Activated CD4-positive, alpha-beta T cell treated with anti-CD3 and anti-CD28 coated beads for 1 hour (primary cell): Measurements from ENCODE around the gene RLBP1.

Source experiments
- DNase-seq: peaks from one replicate; pipeline ENCODE4 v3.0.0-alpha.2; 2020

Gene RLBP1

GRCh38 chr15:89205991-89206585 lies 15.3 kb downstream of the RLBP1 start:
- no peak for DNase-seq

- no peak for DNase-seq
These were observed 17.6 kb downstream of the RLBP1 start for GRCh38 chr15:89203705-89204273.

DNA sequence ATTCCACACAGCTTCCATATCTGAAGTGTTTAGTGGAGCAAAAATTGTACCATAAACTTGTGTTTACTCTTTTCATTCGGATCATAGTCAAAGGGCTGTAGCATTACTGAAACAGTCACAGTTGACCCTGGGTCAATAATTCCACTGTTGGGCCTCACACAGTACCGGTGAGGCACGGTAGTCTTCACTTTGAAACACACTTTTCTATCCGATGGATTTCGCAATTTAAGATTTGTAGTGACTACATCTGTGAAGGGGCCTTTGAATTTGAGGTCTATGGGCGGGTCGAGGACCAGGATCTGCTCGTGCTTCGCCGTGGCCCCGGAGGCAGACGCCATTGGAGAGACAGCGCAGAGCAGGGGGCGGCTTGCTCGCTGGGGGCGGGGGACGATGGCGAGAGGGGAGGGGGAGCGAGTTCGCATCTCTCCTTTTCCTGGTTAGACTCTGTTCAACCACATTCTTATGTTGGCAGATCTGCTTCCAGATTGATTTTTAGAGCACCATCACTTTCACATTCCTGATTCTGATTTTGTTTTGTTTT lies 19.8 kb downstream of the RLBP1 start:
- no peak for DNase-seq

DNA sequence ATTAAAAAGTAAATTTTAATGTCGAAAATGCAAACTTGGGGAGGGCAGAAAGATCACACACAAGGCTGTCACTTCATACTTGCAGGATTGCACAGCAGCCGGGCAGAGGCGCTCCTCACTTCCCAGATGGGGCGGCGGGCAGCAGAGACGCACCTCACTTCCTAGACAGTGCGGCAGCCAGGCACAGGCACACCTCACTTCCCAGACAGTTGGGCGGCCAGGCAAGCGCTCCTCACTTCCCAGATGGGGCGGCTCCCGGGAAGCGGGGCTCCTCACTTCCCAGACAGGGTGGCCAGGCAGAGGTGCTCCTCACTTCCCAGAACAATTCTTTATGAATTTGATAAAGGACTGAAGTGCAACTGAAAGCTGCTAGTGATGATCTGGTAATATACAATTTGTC lies 21.2 kb downstream of the RLBP1 start:
- no peak for DNase-seq

GRCh38 chr15:89199746-89200145 lies 21.6 kb downstream of the RLBP1 start:
- DNase-seq = no peak

DNA sequence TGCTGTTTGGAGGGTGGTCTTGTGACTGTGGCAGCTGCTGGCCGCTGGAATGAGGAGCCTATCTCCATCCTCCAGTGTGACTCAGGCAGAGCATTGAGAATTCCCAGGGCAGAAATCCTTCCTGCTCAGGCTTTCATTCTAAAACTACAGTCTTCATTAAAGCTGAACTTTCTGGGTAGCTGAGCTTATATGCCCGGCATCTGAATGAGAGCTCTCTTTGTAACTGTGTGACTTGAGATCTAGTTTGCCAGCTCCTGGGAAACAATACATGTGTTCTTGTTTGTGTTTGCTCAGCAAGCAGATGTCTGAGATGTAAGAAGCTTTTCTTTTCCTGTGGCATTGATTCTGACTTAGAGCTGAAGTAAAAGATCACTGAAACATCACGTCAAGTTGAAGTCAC lies 22.4 kb downstream of the RLBP1 start:
- DNase-seq = no peak

DNA sequence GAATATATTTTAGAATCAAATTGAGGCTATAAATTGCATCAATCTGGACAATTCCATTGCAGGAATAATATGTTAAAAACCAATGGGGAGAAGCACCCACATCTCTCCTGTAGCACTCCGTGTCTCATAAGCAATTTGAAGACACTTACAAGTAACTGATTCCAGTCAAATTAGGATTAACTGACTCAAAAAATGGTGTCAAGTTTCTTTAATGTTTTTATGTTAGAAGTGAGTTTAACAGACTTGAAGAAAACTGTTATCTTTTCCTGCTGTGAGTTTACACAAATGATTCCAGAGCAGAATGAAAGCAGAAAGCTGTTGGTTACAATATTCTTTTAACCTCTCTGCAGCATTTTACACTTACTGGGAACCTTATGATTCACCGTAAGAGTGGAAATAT lies 23.2 kb downstream of the RLBP1 start:
- DNase-seq = no peak

DNA sequence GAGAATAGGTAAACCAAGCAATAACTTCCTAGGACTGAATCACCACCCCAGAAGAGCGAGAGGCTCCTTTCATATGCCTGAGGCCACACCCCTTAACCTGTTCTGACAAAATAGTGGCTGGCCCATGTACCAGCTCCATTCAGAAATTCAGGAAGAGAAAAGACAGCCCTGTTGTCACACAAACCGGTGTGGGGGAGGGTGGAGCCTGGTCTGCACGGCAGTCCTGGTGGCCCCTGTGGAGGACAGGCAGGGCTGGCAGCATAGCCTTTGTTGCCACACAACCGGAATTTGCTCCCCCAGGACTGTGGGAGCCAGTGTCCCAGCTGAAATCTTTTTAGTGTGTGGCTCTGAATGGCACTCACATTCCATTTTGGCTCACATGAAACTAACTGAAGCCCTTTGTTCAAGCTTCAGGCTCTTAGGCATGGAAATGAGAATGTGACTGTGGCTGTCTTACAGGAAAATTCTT lies 23.8 kb downstream of the RLBP1 start:
- DNase-seq = no peak

GRCh38 chr15:89196994-89197393 lies 24.4 kb downstream of the RLBP1 start:
- no peak for DNase-seq

- no peak for DNase-seq
These were observed 25.1 kb downstream of the RLBP1 start for GRCh38 chr15:89196241-89196640.

GRCh38 chr15:89195836-89196235 lies 25.5 kb downstream of the RLBP1 start:
- no peak for DNase-seq

DNA sequence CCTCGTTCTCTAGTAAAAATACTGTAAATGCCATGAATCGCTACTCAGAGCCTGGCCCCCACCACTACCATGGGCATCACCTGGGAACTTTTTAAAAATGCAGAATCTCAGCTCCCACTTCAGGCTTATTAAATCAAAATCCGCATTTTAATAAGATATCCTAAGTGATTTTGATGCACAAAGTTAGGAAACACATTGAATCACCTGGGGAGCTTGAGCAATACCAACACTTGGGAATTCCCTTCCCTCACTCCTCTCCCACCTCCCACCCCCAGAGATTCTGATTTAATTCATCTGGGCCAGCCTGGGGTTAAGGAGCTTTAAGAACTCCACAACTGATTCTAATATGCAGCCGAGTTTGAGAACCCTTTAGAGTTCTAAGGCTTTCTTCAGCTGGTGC lies 26.8 kb downstream of the RLBP1 start:
- no peak for DNase-seq

GRCh38 chr15:89192766-89193165 lies 28.6 kb downstream of the RLBP1 start:
- DNase-seq = no peak

GRCh38 chr15:89192136-89192535 lies 29.2 kb downstream of the RLBP1 start:
- DNase-seq = no peak

- no peak for DNase-seq
These were observed 33.3 kb downstream of the RLBP1 start for GRCh38 chr15:89187986-89188514.

- no peak for DNase-seq
These were observed 33.9 kb downstream of the RLBP1 start for GRCh38 chr15:89187301-89187985.

DNA sequence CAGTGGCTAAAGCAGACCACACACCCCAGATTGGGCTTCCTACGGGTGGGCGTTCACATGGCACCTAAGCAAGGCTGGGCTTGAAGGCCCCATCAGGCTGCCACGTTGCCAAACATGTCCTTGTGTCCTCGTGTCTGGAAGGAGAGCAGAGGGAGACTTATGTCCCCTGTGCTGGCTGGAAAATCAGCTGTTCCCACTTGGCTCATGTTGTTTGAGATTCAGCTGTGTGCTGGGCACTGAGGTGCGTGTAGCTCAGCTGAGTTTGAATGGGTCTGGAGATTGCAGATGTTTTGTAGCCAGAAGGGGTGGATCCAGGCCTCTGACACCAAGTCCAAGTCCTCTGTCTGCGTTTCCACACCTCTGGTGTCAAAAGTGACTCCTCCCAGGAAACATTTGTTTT lies 34.6 kb downstream of the RLBP1 start:
- DNase-seq = no peak

DNA sequence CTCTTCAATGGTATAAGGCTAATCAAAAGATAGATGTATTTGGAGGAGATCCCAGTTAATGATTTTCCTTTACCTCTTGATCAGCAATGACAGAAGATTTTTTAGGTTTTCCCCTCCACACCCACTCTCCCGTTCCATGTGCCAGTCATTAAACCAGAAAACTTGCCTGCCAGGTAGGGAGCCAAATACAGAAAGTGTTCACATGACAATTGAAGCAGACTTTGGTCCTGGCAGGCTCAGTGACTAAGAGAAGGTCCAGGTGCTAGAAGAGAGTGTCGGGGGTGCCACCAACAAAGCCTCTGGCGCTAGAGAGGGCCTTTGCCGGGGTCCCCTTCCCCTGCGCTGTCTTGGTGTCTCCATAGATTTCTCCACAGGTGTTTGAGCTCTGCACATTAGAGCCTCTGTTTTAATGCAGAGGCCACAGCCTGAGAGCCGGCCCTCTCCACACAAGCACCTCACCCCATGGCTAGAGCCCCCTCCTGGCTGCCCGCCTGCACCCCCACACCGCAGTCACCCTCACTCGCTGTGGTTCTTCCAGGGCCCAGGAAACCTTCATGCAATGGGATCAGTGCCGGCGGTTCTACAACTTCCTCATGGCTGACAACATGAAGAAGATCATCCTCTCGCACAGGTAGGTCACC lies 36.4 kb downstream of the RLBP1 start:
- DNase-seq = no peak

DNA sequence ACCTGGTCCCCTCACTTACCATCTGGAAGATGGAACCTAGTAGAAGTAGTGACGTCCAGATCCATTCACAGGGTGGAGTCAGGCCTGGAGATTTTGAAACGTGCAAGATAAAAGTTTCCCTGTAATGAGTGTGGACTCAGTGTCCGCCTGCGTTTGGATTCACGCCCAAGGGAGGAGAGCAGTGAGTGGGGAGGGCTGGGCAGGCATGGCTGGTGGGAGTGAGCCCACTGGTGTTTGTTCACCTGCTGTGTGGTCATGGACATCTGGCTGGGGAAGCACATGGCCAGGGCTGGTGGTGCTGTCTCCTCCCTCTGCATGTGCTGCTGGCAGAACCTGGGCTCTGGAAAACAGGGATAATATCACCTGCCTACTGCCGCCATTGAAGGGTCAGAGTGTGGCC lies 37.0 kb downstream of the RLBP1 start:
- no peak for DNase-seq

DNA sequence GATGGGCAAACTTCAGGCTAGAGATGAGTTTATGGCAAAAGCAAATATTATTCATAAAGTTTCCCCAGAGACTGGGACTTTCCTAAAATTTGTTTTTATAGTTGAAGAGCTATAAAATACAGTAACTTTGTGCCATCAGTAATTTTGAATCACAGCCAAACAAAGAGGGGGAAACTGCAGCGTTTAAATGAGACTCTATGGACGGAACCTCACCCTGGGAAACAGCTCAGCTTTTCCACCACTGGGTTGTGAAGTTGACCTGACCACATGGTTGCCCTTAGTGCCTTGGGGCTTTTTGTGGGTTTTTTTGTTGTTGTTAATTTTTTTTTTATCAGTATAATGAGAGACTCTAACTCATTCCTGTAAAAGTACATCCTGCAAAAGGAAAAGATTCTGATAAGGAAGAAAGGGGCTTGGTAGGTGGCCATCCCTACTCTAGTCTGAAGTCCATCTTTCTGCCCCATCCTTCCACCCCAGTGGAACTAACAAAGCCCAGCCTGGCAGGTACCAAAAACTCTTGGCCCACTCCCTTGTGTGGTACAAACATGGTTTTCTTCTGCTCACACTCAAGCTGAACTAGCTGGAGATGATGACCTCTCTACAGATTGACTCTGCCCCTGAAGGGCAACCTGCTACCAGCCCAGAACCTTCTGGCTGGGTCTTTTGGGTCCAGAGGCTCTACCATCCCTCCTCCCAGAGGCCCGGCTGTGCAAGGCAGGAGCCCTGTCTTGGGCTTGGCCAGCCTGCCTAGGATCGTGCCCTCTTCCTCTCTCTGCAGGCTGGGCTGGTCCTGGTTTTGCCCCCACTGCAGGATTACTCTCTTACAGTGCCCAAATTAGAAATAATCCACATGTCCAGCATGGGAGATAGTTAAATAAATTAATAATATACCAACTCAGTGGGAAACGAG lies 41.2 kb downstream of the RLBP1 start:
- no peak for DNase-seq

GRCh38 chr15:89178307-89178977 lies 42.9 kb downstream of the RLBP1 start:
- DNase-seq = no peak
